ENCODE measurements around the gene TP53INP2.

DNA sequence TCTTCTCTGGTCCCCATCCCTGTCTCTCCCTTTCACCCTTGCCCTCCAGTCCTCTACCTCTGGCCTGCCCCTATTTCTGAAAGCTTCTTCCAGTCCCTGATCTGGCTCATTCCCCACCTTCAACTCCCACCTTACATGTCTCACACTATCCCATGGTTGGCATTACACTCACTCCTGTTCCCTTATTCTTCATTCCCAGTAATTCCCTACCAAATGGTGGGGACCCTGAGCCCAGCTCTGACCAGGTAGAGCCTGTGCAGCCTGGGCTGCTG is 6.4 kb downstream of the TP53INP2 start:
- TF ChIP-seq EZH2 (optimal IDR thresholded peaks at IDR 0.05; ENCODE audit: low read depth, low read length) (no peak), EZH2phosphoT487 (IDR thresholded peaks at IDR 0.05; ENCODE audit: low read length) (no peak)
- TF ChIP-seq, protein P1, sequence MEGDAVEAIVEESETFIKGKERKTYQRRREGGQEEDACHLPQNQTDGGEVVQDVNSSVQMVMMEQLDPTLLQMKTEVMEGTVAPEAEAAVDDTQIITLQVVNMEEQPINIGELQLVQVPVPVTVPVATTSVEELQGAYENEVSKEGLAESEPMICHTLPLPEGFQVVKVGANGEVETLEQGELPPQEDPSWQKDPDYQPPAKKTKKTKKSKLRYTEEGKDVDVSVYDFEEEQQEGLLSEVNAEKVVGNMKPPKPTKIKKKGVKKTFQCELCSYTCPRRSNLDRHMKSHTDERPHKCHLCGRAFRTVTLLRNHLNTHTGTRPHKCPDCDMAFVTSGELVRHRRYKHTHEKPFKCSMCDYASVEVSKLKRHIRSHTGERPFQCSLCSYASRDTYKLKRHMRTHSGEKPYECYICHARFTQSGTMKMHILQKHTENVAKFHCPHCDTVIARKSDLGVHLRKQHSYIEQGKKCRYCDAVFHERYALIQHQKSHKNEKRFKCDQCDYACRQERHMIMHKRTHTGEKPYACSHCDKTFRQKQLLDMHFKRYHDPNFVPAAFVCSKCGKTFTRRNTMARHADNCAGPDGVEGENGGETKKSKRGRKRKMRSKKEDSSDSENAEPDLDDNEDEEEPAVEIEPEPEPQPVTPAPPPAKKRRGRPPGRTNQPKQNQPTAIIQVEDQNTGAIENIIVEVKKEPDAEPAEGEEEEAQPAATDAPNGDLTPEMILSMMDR (IDR thresholded peaks at IDR 0.05; ENCODE audit: low read length), result no peak
